ENCODE data around the gene NARF.

The NARF gene

GRCh38 chr17:82434216-82434565 is 24.4 kb upstream of the NARF start:
- DNase-seq: no peak

GRCh38 chr17:82435103-82435502 is 23.4 kb upstream of the NARF start:
- no peak for DNase-seq

- no peak for DNase-seq
Measured at GRCh38 chr17:82435601-82436583, 22.6 kb upstream of the NARF start.

- no peak for DNase-seq
Measured at GRCh38 chr17:82436601-82437324, 21.8 kb upstream of the NARF start.

- no peak for DNase-seq
Measured at GRCh38 chr17:82437325-82437668, 21.2 kb upstream of the NARF start.

- no peak for DNase-seq
Measured at GRCh38 chr17:82438401-82439193, 19.9 kb upstream of the NARF start.

- no peak for DNase-seq
Measured at GRCh38 chr17:82439194-82439828, 19.2 kb upstream of the NARF start.

GRCh38 chr17:82439829-82440365 is 18.6 kb upstream of the NARF start:
- DNase-seq: no peak

GRCh38 chr17:82440469-82440981 is 18.0 kb upstream of the NARF start:
- no peak for DNase-seq

- no peak for DNase-seq
Measured at GRCh38 chr17:82440991-82441627, 17.4 kb upstream of the NARF start.

GRCh38 chr17:82441691-82442487 is 16.7 kb upstream of the NARF start:
- no peak for DNase-seq

- no peak for DNase-seq
Measured at GRCh38 chr17:82442643-82443464, 15.7 kb upstream of the NARF start.

- DNase-seq: no peak
Measured at GRCh38 chr17:82443465-82444283, 14.9 kb upstream of the NARF start.

GRCh38 chr17:82444284-82444893 is 14.2 kb upstream of the NARF start:
- no peak for DNase-seq

GRCh38 chr17:82444941-82445521 is 13.5 kb upstream of the NARF start:
- no peak for DNase-seq

GRCh38 chr17:82445542-82445941 is 13.0 kb upstream of the NARF start:
- DNase-seq: no peak

GRCh38 chr17:82446124-82446523 is 12.4 kb upstream of the NARF start:
- DNase-seq: no peak

- DNase-seq: no peak
Measured at GRCh38 chr17:82446649-82447048, 11.9 kb upstream of the NARF start.

All from activated CD8-positive, alpha-beta memory T cell treated with anti-CD3 and anti-CD28 coated beads, Interleukin-2, amount 50 U/mL, for 4 hours (primary cell).